ENCODE data around the gene RUNX1. TPM values are rescaled to one million over a fixed set of nuclear protein-coding genes. Genes with fewer than 3 reads are reported as not detected.

RUNX1 gene
- polyA plus RNA-seq, 3 donors: 6.2 to 49.7 (median 8.7) TPM

GRCh38 chr21:35043549-35043948 is 5.6 kb downstream of the RUNX1 start:
- Histone ChIP-seq H3K9ac (ENCODE audit: insufficient read depth, low read length, poor library complexity, severe bottlenecking) (no peak overlapping the region), H3K36me3 (replicated peaks in 1 of 2; ENCODE audit: control insufficient read depth in 1 of 2, insufficient read depth in 2 of 2, low read length in 2 of 2) (peaks cover 10 to 26% of the 10 kb centered on the region in 2 donors), H3K9me3 (replicated peaks in 1 of 2; ENCODE audit: control insufficient read depth in 1 of 2, insufficient read depth in 1 of 2, low read length in 2 of 2) (no peaks in the 10 kb centered on the region), H2AFZ (ENCODE audit: insufficient read depth, low read depth, low read length, poor library complexity, severe bottlenecking) (no peak overlapping the region), H3K4me1 (ENCODE audit: control insufficient read depth in 1 of 2, insufficient read depth in 2 of 2, low read length in 2 of 2) (peaks cover 54 to 70% of the 10 kb centered on the region in 2 donors), H3K4me3 (replicated peaks in 1 of 3; ENCODE audit: low read depth in 2 of 3, low read length in 3 of 3) (no peak overlapping the region), H3K4me2 (replicated peaks; ENCODE audit: extremely low read depth, low read length, poor library complexity, severe bottlenecking) (no peak overlapping the region), H3K79me2 (ENCODE audit: insufficient read depth, low read length) (peaks cover 97% of the 10 kb centered on the region), H3K27me3 (ENCODE audit: control insufficient read depth in 2 of 2, insufficient read depth in 2 of 2, low read length in 2 of 2) (no peaks in the 10 kb centered on the region), H4K20me1 (ENCODE audit: insufficient read depth, low read length) (peaks cover 76% of the 10 kb centered on the region), H3K27ac (ENCODE audit: low read depth in 1 of 2, low read length in 2 of 2) (no peak overlapping the region)
- Mint-ChIP-seq H3K27me3 (ENCODE audit: low read depth in 3 of 3) (peaks cover 0 to 6% (median 0%) of the 10 kb centered on the region in 3 donors), H3K27ac (no peak overlapping the region), H3K4me3 (no peak overlapping the region), H3K9me3 (no peaks in the 10 kb centered on the region), H3K36me3 (peaks cover 51 to 52% of the 10 kb centered on the region in 2 donors), H3K4me1 (peaks cover 73% of the 10 kb centered on the region)
- no peak for TF ChIP-seq CTCF (IDR thresholded peaks at IDR 0.05)
- no peak for DNase-seq
- intact Hi-C loops (cut with micrococcal nuclease): loop anchor here in 1 of 2 donors (10.0 kb wide), 1 partner anchor 239 kb away; no protein-coding TSS in a partner anchor

- no peak overlapping the region for H3K4me3 Mint-ChIP-seq
- peak overlapping the region in 2 of 7 donors; percentile 65 to 75 for H3K27ac Mint-ChIP-seq
- H4K20me1 ChIP-seq (ENCODE audit: insufficient read depth, low read length): peaks cover 83% of the 10 kb centered on the region
- TF ChIP-seq CTCF (IDR thresholded peaks at IDR 0.05): no peak
- H3K4me1 ChIP-seq (ENCODE audit: control insufficient read depth in 1 of 2, insufficient read depth in 2 of 2, low read length in 2 of 2): peaks cover 48 to 66% of the 10 kb centered on the region in 2 donors
- WGBS (ENCODE audit: insufficient coverage): 91% methylated on average over 2 of the region's 6 CpGs
- H3K79me2 ChIP-seq (ENCODE audit: insufficient read depth, low read length): peaks cover 98% of the 10 kb centered on the region
- peaks cover 10 to 33% of the 10 kb centered on the region in 2 donors for H3K36me3 ChIP-seq (replicated peaks in 1 of 2; ENCODE audit: control insufficient read depth in 1 of 2, insufficient read depth in 2 of 2, low read length in 2 of 2)
- H3K4me1 Mint-ChIP-seq: peaks cover 74% of the 10 kb centered on the region
- no peak overlapping the region for H3K9ac ChIP-seq (ENCODE audit: insufficient read depth, low read length, poor library complexity, severe bottlenecking)
- intact Hi-C loops (cut with micrococcal nuclease): loop anchor here in 1 of 2 donors (10.0 kb wide), 1 partner anchor 238 kb away; no protein-coding TSS in a partner anchor
- no peak overlapping the region for H3K4me3 ChIP-seq (replicated peaks in 1 of 3; ENCODE audit: low read depth in 2 of 3, low read length in 3 of 3)
- no peaks in the 10 kb centered on the region for H3K9me3 ChIP-seq (replicated peaks in 1 of 2; ENCODE audit: control insufficient read depth in 1 of 2, insufficient read depth in 1 of 2, low read length in 2 of 2)
- H3K27ac ChIP-seq (ENCODE audit: low read depth in 1 of 2, low read length in 2 of 2): no peak overlapping the region
- no peak for DNase-seq
- no peaks in the 10 kb centered on the region for H3K9me3 Mint-ChIP-seq
- no peak overlapping the region for H2AFZ ChIP-seq (ENCODE audit: insufficient read depth, low read depth, low read length, poor library complexity, severe bottlenecking)
- H3K27me3 Mint-ChIP-seq (ENCODE audit: low read depth in 3 of 3): peaks cover 0 to 6% (median 0%) of the 10 kb centered on the region in 3 donors
- no peaks in the 10 kb centered on the region for H3K27me3 ChIP-seq (ENCODE audit: control insufficient read depth in 2 of 2, insufficient read depth in 2 of 2, low read length in 2 of 2)
- peaks cover 55 to 57% of the 10 kb centered on the region in 2 donors for H3K36me3 Mint-ChIP-seq
- no peak overlapping the region for H3K4me2 ChIP-seq (replicated peaks; ENCODE audit: extremely low read depth, low read length, poor library complexity, severe bottlenecking)
Observed at GRCh38 chr21:35042836-35043235, 6.3 kb downstream of the RUNX1 start.
